Stomach (tissue), 9 donors: Measurements from ENCODE around the gene TECR. TPM values are rescaled to one million over a fixed set of nuclear protein-coding genes. Genes with fewer than 3 reads are reported as not detected.
A peak's percentile ranks its signal among the peaks of the same experiment; 100 is the strongest.
"Not testable (repeated sequence)": the region's sequence is repeated elsewhere in the genome, so short reads cannot be mapped to it uniquely, and the experiment has no call there.

Experiments used
- DNase-seq, 2 donors: peaks; one replicate each; pipeline versions ENCODE4 v3.0.0 to v3.0.0-alpha.2; 2013 to 2019
- H3K27ac ChIP-seq, 5 donors: fragments of 200-600 bp in 4 of 5; sonication (generic) in 4 of 5; one replicate each; pipeline ENCODE4 v1.5.1; 2013 to 2019; ENCODE audit warnings: mild to moderate bottlenecking in 1 of 5, moderate library complexity in 1 of 5
- H3K27me3 ChIP-seq, 3 donors: fragments of 200-600 bp; sonication (generic); one replicate each; pipeline ENCODE4 v1.5.1; 2017 to 2019; ENCODE audit warnings: mixed run types in 1 of 3
- H3K36me3 ChIP-seq, 4 donors: fragments of 200-600 bp; sonication (generic); 1 replicate in 3 of 4; 2 replicates in 1 of 4; pipeline ENCODE4 v1.5.1; 2016 to 2019
- H3K4me1 ChIP-seq, 4 donors: fragments of 200-600 bp; sonication (generic); one replicate each; pipeline ENCODE4 v1.5.1; 2016 to 2019
- H3K4me3 ChIP-seq, 4 donors: fragments of 200-600 bp; sonication (generic) in 3 of 4; one replicate each; pipeline ENCODE4 v1.5.1; 2016 to 2019; ENCODE audit warnings: mild to moderate bottlenecking in 1 of 4
- H3K9me3 ChIP-seq, 4 donors: fragments of 200-600 bp; sonication (generic); one replicate each; pipeline ENCODE4 v1.5.1; 2016 to 2019
- CTCF ChIP-seq, 7 experiments: fragments of 450-650 bp in 4 of 7; fragments of 200-600 bp in 3 of 7; sonication (generic) in 3 of 7; IDR thresholded peaks; one replicate each; pipeline ENCODE4 v1.5.1; 2016 to 2019; ENCODE audit warnings: antibody characterized with exemption in 7 of 7, control low read depth in 2 of 7, mild to moderate bottlenecking in 1 of 7
- EP300 ChIP-seq: sonication (generic); formaldehyde crosslinking; IDR thresholded peaks from one replicate; pipeline ENCODE4 v1.6.1; 2017; ENCODE audit warnings: antibody characterized with exemption
- POLR2A ChIP-seq, 4 donors: fragments of 450-650 bp; IDR thresholded peaks; one replicate each; pipeline ENCODE4 v1.6.1; 2016; ENCODE audit warnings: antibody characterized with exemption in 4 of 4, control low read depth in 2 of 4, mild to moderate bottlenecking in 1 of 4, moderate library complexity in 1 of 4
- POLR2AphosphoS5 ChIP-seq, 3 donors: sonication (generic); formaldehyde crosslinking; IDR thresholded peaks; one replicate each; pipeline ENCODE4 v1.6.1; 2016; ENCODE audit warnings: antibody characterized with exemption in 3 of 3
- WGBS, 5 donors: extraction: QIAGEN DNeasy Blood & Tissue Kit in 3 of 5; methylation state at CpG; one replicate each; pipeline versions ENCODE4 v1.1.5 to v1.1.7; 2013 to 2018; 5-methylcytosine and 5-hydroxymethylcytosine counted together
- intact Hi-C: fragments of 100-400 bp; cut with DNase I; formaldehyde crosslinking; loops from one replicate; pipeline ENCODE4 v1.15.1; 2023; ENCODE audit warnings: low total_unique reads
- polyA plus RNA-seq, 3 donors: library from polyadenylated mRNA; stranded (reverse); fragments of 200-250 nt; gene quantifications; one replicate each; pipeline ENCODE4 v1.2.3, GENCODE V29; 2013
- total RNA-seq, 5 donors: library from RNA; depleted of rRNA; stranded (reverse); fragments of >200 nt; gene quantifications; one replicate each; pipeline versions ENCODE4 v1.1.0 to v1.2.3, GENCODE V29; 2014 to 2016
- donor health status: healthy with polysubstance abuse.
- donor health status: Bipolar disorder and iron deficiency.
- donor health status: healthy.

TECR gene
- total and polyA plus RNA-seq, 8 donors, result 10.5 to 266 (median 72.9) TPM

GRCh38 chr19:14544977-14545715 lies 15.8 kb downstream of the TECR start:
- no peaks in the 10 kb centered on the region for H3K27me3 ChIP-seq
- 66 to 83% (median 76%) methylated on average over 18 to 21 of the region's 21 CpGs for WGBS, 5 donors
- peak overlapping the region in 1 of 5 donors; percentile 20 for H3K27ac ChIP-seq
- peaks cover 0 to 30% (median 17%) of the 10 kb centered on the region in 4 donors for H3K4me1 ChIP-seq
- no peak overlapping the region for H3K4me3 ChIP-seq
- intact Hi-C loops, result no loop called here
- no peaks in the 10 kb centered on the region for H3K9me3 ChIP-seq
- DNase-seq, result peak in 1 of 2 donors; percentile 81
- no peak for TF ChIP-seq POLR2A (IDR thresholded peaks at IDR 0.05)
- TF ChIP-seq CTCF (IDR thresholded peaks at IDR 0.05), result no peak
- TF ChIP-seq EP300, result no peak
- TF ChIP-seq POLR2AphosphoS5 (IDR thresholded peaks at IDR 0.05), result no peak
- H3K36me3 ChIP-seq, result peaks cover 4 to 20% (median 14%) of the 10 kb centered on the region in 4 donors

GRCh38 chr19:14545716-14546082 lies 16.3 kb downstream of the TECR start:
- Histone ChIP-seq H3K4me1 (peaks cover 0 to 36% (median 22%) of the 10 kb centered on the region in 4 donors), H3K27ac (peak overlapping the region in 1 of 5 donors; percentile 18), H3K4me3 (no peak overlapping the region), H3K9me3 (no peaks in the 10 kb centered on the region), H3K27me3 (no peaks in the 10 kb centered on the region), H3K36me3 (peaks cover 6 to 23% (median 16%) of the 10 kb centered on the region in 4 donors)
- intact Hi-C loops, result no loop called here
- TF ChIP-seq CTCF (IDR thresholded peaks at IDR 0.05) (no peak), POLR2AphosphoS5 (IDR thresholded peaks at IDR 0.05) (no peak), EP300 (no peak), POLR2A (IDR thresholded peaks at IDR 0.05) (no peak)
- DNase-seq, result no peak
- 69 to 88% (median 87%) methylated on average over 9 of the region's 9 CpGs for WGBS, 5 donors

- 45 to 69% (median 53%) methylated on average over 15 of the region's 15 CpGs for WGBS, 5 donors
- DNase-seq, result peak in 1 of 2 donors; percentile 34
- Histone ChIP-seq H3K36me3 (peaks cover 6 to 34% (median 22%) of the 10 kb centered on the region in 4 donors), H3K9me3 (no peaks in the 10 kb centered on the region), H3K27ac (no peak overlapping the region), H3K4me1 (peaks cover 4 to 41% (median 22%) of the 10 kb centered on the region in 4 donors), H3K4me3 (no peak overlapping the region), H3K27me3 (no peaks in the 10 kb centered on the region)
- intact Hi-C loops, result no loop called here
- TF ChIP-seq POLR2A (IDR thresholded peaks at IDR 0.05) (no peak), EP300 (no peak), CTCF (IDR thresholded peaks at IDR 0.05) (no peak), POLR2AphosphoS5 (IDR thresholded peaks at IDR 0.05) (no peak)
Observed at GRCh38 chr19:14550201-14550754, 20.9 kb downstream of the TECR start.

GRCh38 chr19:14551134-14552005 lies 22.0 kb downstream of the TECR start:
- H3K9me3 ChIP-seq, intact Hi-C loops, H3K27me3 ChIP-seq, H3K4me3 ChIP-seq: not testable (repeated sequence)
- Histone ChIP-seq H3K27ac (peak overlapping the region in 1 of 5 donors; percentile 8), H3K4me1 (peaks cover 9 to 42% (median 22%) of the 10 kb centered on the region in 4 donors), H3K36me3 (peaks cover 6 to 34% (median 22%) of the 10 kb centered on the region in 4 donors)
- DNase-seq, result peak; percentile 44 to 93
- WGBS, 5 donors, result 50 to 73% (median 60%) methylated on average over 10 to 12 of the region's 12 CpGs

GRCh38 chr19:14552006-14552360 lies 22.6 kb downstream of the TECR start:
- H3K27me3 ChIP-seq, H3K27ac ChIP-seq, H3K9me3 ChIP-seq, H3K4me3 ChIP-seq, DNase-seq, intact Hi-C loops: not testable (repeated sequence)
- H3K4me1 ChIP-seq, result peaks cover 14 to 48% (median 28%) of the 10 kb centered on the region in 4 donors
- WGBS, 5 donors, result 81 to 92% (median 87%) methylated on average over 8 of the region's 8 CpGs
- H3K36me3 ChIP-seq, result peaks cover 6 to 34% (median 22%) of the 10 kb centered on the region in 4 donors
